Mammary epithelial cell (primary cell): Measurements from ENCODE around the gene ANGPTL7.

ENCODE experiments used
- CTCF ChIP-seq, 2 donors: IDR thresholded peaks in 1 of 2; conservative IDR thresholded peaks in 1 of 2; 2 replicates each; pipeline ENCODE4 v1.5.1; 2011 to 2012; ENCODE audit warnings: inconsistent platforms in 2 of 2, low read length in 2 of 2, mild to moderate bottlenecking in 2 of 2, control low read depth in 1 of 2, low read depth in 1 of 2; ENCODE audit not compliant: insufficient read depth in 1 of 2; ENCODE audit errors: extremely low read depth in 1 of 2
- EZH2 ChIP-seq: IDR thresholded peaks from 2 replicates; pipeline ENCODE4 v1.6.1; 2012; ENCODE audit warnings: low read length, inconsistent platforms, borderline replicate concordance

- TF ChIP-seq CTCF (conservative IDR thresholded peaks at IDR 0.05 in 1 of 2, IDR thresholded peaks at IDR 0.05 in 1 of 2; ENCODE audit: extremely low read depth in 1 of 2, insufficient read depth in 1 of 2, low read depth in 1 of 2, low read length in 2 of 2) (no peak), EZH2 (no peak)
Measured at GRCh38 chr1:11168731-11169130, 20.4 kb upstream of the ANGPTL7 start.
